ENCODE data around the gene SCARF2.
A peak's percentile ranks its signal among the peaks of the same experiment; 100 is the strongest.
"Not testable (repeated sequence)": the region's sequence is repeated elsewhere in the genome, so short reads cannot be mapped to it uniquely, and the experiment has no call there.

The SCARF2 gene

GRCh38 chr22:20459862-20460261 lies 22.2 kb upstream of the SCARF2 start:
- DNase-seq (ENCODE audit: low read depth), result no peak

GRCh38 chr22:20459152-20459542 lies 21.5 kb upstream of the SCARF2 start:
- no peak for DNase-seq (ENCODE audit: low read depth)

DNA sequence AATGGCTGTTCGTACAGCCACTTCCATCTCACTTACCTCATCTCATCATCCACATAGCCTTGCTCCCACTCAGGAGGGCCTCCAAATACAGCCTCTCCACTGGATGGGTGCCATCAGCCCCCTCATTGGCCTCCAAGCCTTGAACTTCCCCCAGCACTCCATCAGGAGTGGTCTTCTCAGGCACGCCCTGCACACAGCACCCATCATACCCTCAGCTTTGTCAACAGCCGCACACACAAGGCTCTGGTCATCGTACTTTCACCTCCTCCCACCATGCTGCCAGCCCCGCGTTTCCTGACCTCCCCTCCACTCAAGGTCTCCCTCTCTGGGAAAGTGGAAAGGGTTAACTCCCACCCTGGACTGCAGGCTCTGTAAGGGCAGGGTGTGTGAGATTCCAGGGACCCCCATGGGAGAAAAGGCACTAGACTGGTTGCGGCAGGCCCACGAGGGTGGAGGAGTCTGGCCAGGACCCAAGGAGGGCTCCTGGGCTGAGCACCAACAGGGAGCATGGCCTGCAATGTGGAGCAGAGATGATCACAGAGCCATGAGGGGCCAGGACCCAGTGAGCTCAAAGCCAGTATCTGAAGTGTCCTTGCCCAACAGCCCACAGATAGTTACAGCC lies 21.0 kb upstream of the SCARF2 start:
- no peak for DNase-seq (ENCODE audit: low read depth)

GRCh38 chr22:20457506-20458240 lies 20.0 kb upstream of the SCARF2 start:
- no peak for DNase-seq (ENCODE audit: low read depth)

DNA sequence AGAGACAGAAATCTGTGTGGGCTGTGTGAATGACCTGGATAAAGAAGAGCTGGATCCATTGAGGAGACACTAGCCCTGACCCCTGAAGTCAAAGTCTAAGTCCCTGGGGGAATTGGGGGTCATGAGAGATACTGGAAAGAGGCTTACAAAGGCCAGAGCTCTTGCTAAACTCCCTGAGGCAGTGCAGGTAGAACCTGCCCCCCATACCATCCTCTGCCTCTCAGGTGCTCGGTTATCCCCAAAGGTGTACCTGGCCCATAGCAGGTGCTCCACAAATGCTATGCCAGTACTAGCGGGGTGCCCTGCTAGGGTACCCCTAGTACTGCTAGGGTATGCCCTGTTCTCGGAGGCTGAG lies 19.1 kb upstream of the SCARF2 start:
- no peak for DNase-seq (ENCODE audit: low read depth)

- peak; percentile 40 for DNase-seq (ENCODE audit: low read depth)
Observed at GRCh38 chr22:20456064-20456721, 18.6 kb upstream of the SCARF2 start.

- no peak for DNase-seq (ENCODE audit: low read depth)
Observed at GRCh38 chr22:20455709-20456063, 18.1 kb upstream of the SCARF2 start.

- no peak for DNase-seq (ENCODE audit: low read depth)
Observed at GRCh38 chr22:20453222-20453621, 15.6 kb upstream of the SCARF2 start.

DNA sequence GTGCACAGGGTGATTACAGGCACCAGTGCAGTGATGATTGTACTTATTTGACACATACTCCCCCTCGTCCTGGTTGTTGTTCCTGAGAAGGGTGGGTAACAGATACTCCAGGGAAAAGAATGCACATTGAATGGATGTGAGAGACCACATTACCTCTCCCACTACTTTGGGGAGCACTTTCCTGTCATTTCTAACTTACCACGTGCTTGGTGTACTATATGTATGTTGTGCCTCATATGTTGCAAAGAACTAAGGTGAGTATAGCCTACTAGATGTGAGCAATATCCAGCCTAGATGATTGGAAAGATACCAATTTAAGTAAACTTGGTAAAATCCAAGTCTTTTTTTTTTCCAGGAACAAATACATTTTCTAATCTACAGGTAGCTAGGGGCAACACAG lies 14.3 kb upstream of the SCARF2 start:
- DNase-seq (ENCODE audit: low read depth), result no peak

- not testable (repeated sequence) for DNase-seq (ENCODE audit: low read depth)
Observed at GRCh38 chr22:20451129-20451778, 13.6 kb upstream of the SCARF2 start.

DNA sequence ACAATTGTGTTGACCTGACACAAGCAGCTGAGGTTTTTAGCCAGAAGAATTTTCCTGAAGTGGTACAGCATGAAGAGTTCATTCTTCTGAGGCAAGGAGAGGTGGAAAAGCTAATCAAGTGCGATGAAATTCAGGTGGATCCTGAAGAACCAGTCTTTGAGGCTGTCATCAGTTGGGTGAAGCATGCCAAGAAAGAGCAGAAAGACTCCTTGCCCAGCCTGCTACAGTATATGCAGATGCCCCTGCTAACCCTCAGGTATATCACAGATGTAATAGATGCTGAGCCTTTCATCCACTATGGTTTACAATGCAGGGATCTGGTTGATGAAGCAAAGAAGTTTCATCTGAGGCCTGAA lies 12.9 kb upstream of the SCARF2 start:
- DNase-seq (ENCODE audit: low read depth), result no peak

DNA sequence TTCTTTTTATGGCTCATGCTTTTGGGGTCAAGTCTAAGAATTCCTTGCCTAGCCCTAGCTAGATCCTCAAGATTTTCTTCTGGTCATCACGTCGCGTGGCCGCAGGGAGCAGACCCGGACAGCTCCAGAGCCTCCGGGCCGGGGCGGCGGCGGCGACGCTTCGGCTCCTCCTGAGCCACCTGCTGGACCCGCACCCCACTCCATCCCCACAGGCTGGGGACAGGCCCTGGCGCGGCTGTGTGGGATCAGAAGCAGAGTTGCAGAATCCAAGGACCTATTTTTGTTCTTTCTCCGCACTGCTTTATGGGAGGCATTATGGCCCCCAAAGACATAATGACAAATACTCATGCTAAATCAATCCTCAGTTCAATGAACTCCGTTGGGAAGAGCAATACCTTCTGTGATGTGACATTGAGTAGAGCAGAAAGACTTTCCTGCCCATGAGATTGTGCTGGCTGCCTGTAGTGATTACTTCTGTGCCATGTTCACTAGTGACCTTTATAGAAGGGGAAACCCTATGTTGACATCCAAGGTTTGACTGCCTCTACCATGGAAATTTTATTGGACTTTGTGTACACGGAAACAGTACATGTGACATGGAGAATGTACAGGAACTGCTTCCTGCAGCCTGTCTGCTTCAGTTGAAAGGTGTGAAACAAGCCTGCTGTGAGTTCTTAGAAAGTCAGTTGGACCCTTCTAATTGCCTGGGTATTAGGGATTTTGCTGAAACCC lies 12.4 kb upstream of the SCARF2 start:
- no peak for DNase-seq (ENCODE audit: low read depth)

GRCh38 chr22:20448630-20449029 lies 11.0 kb upstream of the SCARF2 start:
- DNase-seq (ENCODE audit: low read depth), result no peak

DNA sequence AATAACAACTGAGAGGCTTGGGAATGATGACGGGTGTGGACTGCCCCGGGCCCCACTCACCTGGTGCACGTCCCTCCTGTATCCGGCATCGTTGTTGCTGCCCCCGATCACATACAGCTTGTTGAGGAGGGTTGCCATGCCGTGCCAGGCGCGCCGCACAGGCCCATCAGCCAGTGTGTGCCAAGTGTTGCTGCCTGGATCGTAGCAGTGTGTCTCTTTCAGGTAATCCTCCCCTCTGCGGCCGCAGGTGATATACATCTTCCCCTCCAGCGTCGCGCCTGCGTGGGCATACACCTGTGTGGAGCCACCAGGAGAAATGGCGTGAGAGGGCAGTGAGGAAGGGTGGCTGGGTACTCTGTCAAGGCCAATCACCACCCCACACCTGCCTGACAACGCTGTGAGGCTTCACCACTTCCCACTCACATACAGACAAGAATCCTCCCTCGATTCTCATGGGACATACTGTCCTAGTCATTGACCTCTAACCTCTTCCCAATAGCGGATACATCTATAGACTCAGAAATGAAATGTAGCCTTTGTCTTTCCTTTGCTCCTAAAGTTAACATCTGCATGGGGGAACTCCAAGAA lies 8.9 kb upstream of the SCARF2 start:
- no peak for DNase-seq (ENCODE audit: low read depth)

GRCh38 chr22:20444325-20444724 lies 6.7 kb upstream of the SCARF2 start:
- DNase-seq (ENCODE audit: low read depth), result no peak

- DNase-seq (ENCODE audit: low read depth), result no peak
Observed at GRCh38 chr22:20442485-20443284, 5.1 kb upstream of the SCARF2 start.

- no peak for DNase-seq (ENCODE audit: low read depth)
Observed at GRCh38 chr22:20441631-20442484, 4.2 kb upstream of the SCARF2 start.

DNA sequence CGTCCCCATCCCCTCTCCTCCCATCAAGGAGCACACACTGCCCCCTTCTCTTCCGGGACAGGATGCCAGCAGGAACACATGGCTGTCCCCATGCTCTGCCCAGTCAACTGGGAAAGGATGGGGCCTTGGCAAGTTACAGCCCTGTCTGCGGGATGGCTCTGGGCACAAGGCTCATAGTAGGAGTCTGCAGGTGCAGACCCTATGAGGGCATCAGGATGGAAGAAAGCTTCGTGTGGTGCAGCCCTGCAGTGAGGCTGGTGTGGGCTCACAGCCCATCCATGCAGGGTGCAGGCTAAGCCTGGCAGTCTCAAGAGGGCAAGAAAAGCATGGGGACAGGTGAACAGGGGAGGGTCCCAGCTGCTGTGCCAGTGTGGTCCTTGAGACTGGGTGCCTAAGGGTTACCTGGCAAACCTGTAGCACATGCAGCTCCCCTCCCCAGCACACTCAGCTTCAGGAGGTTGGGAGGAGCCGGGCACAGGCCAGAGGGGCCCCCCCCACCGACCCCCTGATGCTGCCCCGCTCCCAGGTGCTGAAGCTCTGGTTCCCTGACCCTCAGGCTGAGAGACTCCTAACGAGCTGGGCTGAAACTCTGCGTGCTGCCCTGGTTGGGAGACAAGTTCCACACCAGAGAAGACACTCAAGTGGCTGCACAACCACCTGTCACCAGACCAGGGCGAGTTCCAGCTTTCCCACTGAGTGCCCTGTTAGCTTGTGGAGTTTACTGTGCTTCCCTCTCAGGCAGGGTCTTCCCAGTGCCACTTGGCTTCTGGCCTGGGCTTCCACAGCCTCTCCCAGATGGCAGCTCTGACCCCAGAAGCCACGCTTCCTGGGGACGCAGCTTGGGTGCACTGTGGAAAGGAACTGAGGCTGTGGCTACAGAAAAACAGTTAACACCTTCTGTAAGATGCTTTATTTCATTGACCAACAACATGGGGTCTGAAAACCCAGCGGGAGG lies 3.3 kb upstream of the SCARF2 start:
- no peak for DNase-seq (ENCODE audit: low read depth)

GRCh38 chr22:20439928-20440575 lies 2.4 kb upstream of the SCARF2 start:
- DNase-seq (ENCODE audit: low read depth), result no peak

Measured in non-pigmented ciliary epithelial cell (primary cell).